ENCODE measurements around the gene AFAP1L2.

AFAP1L2 gene

GRCh38 chr10:114260366-114260765 is 143.9 kb downstream of the AFAP1L2 start:
- DNase-seq = no peak

GRCh38 chr10:114259824-114260223 is 144.5 kb downstream of the AFAP1L2 start:
- DNase-seq = no peak

GRCh38 chr10:114258274-114258840 is 145.9 kb downstream of the AFAP1L2 start:
- DNase-seq = no peak

GRCh38 chr10:114257498-114257897 is 146.8 kb downstream of the AFAP1L2 start:
- no peak for DNase-seq

GRCh38 chr10:114256822-114257221 is 147.5 kb downstream of the AFAP1L2 start:
- no peak for DNase-seq

GRCh38 chr10:114256008-114256765 is 148.1 kb downstream of the AFAP1L2 start:
- no peak for DNase-seq

GRCh38 chr10:114255227-114255626 is 149.1 kb downstream of the AFAP1L2 start:
- DNase-seq = no peak

- DNase-seq = no peak
Observed at GRCh38 chr10:114252883-114253282, 151.4 kb downstream of the AFAP1L2 start.

- no peak for DNase-seq
Observed at GRCh38 chr10:114252092-114252491, 152.2 kb downstream of the AFAP1L2 start.

- no peak for DNase-seq
Observed at GRCh38 chr10:114250716-114251115, 153.6 kb downstream of the AFAP1L2 start.

- no peak for DNase-seq
Observed at GRCh38 chr10:114250236-114250635, 154.1 kb downstream of the AFAP1L2 start.

- DNase-seq = no peak
Observed at GRCh38 chr10:114246679-114247305, 157.5 kb downstream of the AFAP1L2 start.

- no peak for DNase-seq
Observed at GRCh38 chr10:114245121-114245791, 159.0 kb downstream of the AFAP1L2 start.

Data from NCI-H748 treated with DMSO at 0.1 percent for 48 hours (cell line).